Measurements from ENCODE around the gene RCC1.

DNA sequence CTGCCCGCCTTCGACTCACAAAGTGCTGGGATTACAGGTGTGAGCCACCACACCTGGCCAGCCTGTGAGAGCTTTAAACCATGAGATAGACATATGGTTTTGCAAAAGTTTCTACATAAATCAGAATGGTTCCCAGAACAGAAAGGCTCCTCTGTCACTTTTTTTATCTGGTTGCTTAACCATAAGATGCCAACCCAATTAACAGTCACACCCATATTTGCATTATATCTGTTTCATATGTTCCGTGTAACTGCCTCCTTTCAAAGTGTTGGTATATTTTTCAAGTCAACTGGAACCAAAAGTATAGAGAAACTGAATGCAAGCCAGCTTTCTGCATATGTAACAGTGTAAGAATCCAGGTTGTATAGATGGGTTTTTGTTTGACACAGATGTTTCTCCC lies 23.7 kb upstream of the RCC1 start:
- TF ChIP-seq CTBP1 (IDR thresholded peaks at IDR 0.05; ENCODE audit: borderline replicate concordance) (no peak), FOXM1 (IDR thresholded peaks at IDR 0.05; ENCODE audit: borderline replicate concordance) (no peak), L3MBTL2 (conservative IDR thresholded peaks at IDR 0.05) (no peak)

Data from HEK293T (cell line).